Mucosa of descending colon (tissue), 3 donors: ENCODE results near the gene SOBP. TPM values are rescaled to one million over a fixed set of nuclear protein-coding genes. Genes with fewer than 3 reads are reported as not detected.

Source experiments
- ATAC-seq: fragments of 200-7000 bp; cut with Tn5 transposase; one replicate; pipeline ENCODE4 v1.9.1; 2020; ENCODE audit warnings: mild to moderate bottlenecking, moderate library complexity
- DNase-seq, 3 donors: peaks; one replicate each; pipeline ENCODE4 v3.0.0-alpha.2; 2020
- H3K36me3 ChIP-seq: fragments of 200-600 bp; one replicate; pipeline ENCODE4 v1.8.0; 2021; ENCODE audit warnings: low read depth, mild to moderate bottlenecking
- H3K4me1 ChIP-seq: fragments of 200-600 bp; one replicate; pipeline ENCODE4 v1.8.0; 2021; ENCODE audit warnings: low read depth, mild to moderate bottlenecking
- H3K4me3 ChIP-seq: fragments of 200-600 bp; one replicate; pipeline ENCODE4 v1.8.0; 2021; ENCODE audit warnings: mild to moderate bottlenecking
- H3K9me3 ChIP-seq: fragments of 200-600 bp; one replicate; pipeline ENCODE4 v1.8.0; 2021; ENCODE audit warnings: mild to moderate bottlenecking
- CTCF ChIP-seq: fragments of 200-600 bp; IDR thresholded peaks from one replicate; pipeline ENCODE4 v1.8.0; 2022; ENCODE audit warnings: antibody characterized with exemption, mild to moderate bottlenecking
- intact Hi-C, 2 donors: fragments of 100-400 bp; cut with DNase I in 1 of 2; cut with micrococcal nuclease in 1 of 2; formaldehyde crosslinking; loops; one replicate each; pipeline versions ENCODE4 v1.11.0 to v1.11.1; 2022; cut with DNase I, micrococcal nuclease
- total RNA-seq, 3 donors: library from RNA; stranded (reverse); fragmentation: NEBNext Ultra II Directional in 2 of 3; extraction: Animal tissue kit (Norgen Biotek cat#: 25700) in 2 of 3; gene quantifications; one replicate each; pipeline versions ENCODE4 v1.2.1 to v1.2.4, GENCODE V29; 2021 to 2023
- donor health status: DM: no; HTN: no; CAD: no; lungs with moderate emphysema.
- donor health status: DM: no; HTN: no; CAD: no.
- donor health status: DM: no; HTN: yes; CAD: no.

Gene SOBP
- total RNA-seq, 3 donors from 2014 or later: 1.2 to 31.5 (median 2.5) TPM

- Histone ChIP-seq H3K36me3 (no peaks in the 10 kb centered on the region), H3K4me1 (no peaks in the 10 kb centered on the region), H3K9me3 (no peaks in the 10 kb centered on the region), H3K4me3 (no peak overlapping the region)
- no peak for TF ChIP-seq CTCF
- intact Hi-C loops: no loop called here
- DNase-seq (no peak), ATAC-seq (no peak)
Measured at GRCh38 chr6:107600121-107600520, 110.2 kb downstream of the SOBP start.

DNA sequence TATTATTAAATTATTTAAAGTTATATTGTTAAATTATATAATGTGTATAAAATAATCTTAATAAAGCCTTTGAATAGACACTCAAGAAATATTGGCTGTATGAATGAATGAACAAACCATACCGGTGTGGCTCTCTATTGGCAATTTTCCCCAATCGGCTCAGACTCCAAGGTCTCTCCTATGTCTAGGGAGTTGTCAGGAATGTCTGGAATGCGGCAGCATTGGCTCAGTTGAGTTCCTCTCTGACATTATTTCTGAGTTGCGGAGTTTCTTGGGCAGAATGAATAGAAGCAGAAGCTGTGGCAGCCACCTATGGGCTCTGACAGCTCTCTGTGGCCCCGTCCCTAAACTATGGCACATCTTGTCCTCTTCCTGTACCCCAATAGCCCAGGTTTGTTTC lies 111.0 kb downstream of the SOBP start:
- intact Hi-C loops: no loop called here
- Histone ChIP-seq H3K4me1 (no peaks in the 10 kb centered on the region), H3K36me3 (no peaks in the 10 kb centered on the region), H3K9me3 (no peaks in the 10 kb centered on the region), H3K4me3 (no peak overlapping the region)
- TF ChIP-seq CTCF: no peak
- DNase-seq (peak in 1 of 3 donors; percentile 21), ATAC-seq (peak; percentile 50)

GRCh38 chr6:107601406-107601805 lies 111.5 kb downstream of the SOBP start:
- Histone ChIP-seq H3K36me3 (no peaks in the 10 kb centered on the region), H3K4me1 (no peaks in the 10 kb centered on the region), H3K9me3 (no peaks in the 10 kb centered on the region), H3K4me3 (no peak overlapping the region)
- DNase-seq: no peak
- intact Hi-C loops: no loop called here
- TF ChIP-seq CTCF: no peak
- ATAC-seq: no peak

DNA sequence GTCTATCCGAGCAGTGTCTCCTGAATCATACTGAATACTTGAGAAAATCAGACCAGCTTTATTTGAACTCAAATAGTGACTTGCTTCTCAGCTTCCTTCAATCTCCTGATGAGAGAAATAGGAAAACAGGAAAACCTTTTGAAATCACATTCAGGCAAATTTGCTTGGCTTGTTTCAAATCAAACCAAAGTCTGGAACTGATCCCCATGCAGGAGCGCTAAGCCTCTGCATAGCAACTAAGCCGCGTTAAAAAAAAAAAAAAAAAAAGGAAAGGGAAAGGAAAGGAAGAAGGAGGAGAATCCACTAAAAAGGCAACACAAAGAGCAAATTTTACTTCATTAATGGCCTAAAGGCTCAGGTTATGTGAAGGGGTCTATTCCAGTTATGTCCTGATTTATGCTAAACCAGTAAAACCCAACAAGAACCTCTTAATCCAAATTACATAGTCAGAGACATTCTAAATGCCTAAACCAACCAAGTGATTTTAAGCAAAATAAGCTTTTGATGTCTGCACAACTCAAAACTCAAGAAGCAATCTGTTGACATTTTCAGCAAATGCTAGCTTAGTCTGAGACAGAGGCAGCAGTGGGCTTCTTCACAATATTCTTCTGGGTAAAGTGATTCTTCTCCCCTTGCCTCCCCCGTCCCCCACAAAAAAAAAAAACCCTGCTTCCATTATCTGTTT lies 112.5 kb downstream of the SOBP start:
- intact Hi-C loops: no loop called here
- Histone ChIP-seq H3K4me3 (no peak overlapping the region), H3K4me1 (no peaks in the 10 kb centered on the region), H3K9me3 (no peaks in the 10 kb centered on the region), H3K36me3 (no peaks in the 10 kb centered on the region)
- ATAC-seq: no peak
- DNase-seq: no peak
- TF ChIP-seq CTCF: no peak

- Histone ChIP-seq H3K36me3 (no peaks in the 10 kb centered on the region), H3K4me3 (no peak overlapping the region), H3K9me3 (no peaks in the 10 kb centered on the region), H3K4me1 (no peaks in the 10 kb centered on the region)
- no peak for TF ChIP-seq CTCF
- DNase-seq: no peak
- intact Hi-C loops: no loop called here
- ATAC-seq: no peak
Measured at GRCh38 chr6:107603006-107603370, 113.1 kb downstream of the SOBP start.

DNA sequence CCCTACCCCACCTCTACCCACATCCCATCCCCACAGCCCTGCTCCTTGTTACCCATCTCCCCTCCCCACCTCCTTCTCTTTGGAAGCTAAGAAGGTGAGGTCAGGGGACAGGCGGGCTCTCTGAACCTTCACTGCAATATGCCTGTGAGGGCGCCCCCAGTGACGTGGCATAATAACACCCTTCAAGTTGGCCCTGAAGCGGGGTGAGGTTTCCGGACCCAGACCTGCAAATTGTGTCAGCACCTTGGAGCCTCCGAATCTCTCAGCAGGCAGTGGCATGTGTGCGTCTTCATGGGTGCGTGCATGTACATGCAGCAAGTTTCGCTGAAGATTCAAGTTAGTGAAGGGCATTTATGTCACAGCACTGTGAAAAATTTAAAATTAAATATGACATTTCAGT lies 114.6 kb downstream of the SOBP start:
- DNase-seq (no peak), ATAC-seq (no peak)
- H3K4me1 ChIP-seq: no peaks in the 10 kb centered on the region
- TF ChIP-seq CTCF: no peak
- no peaks in the 10 kb centered on the region for H3K9me3 ChIP-seq
- no peak overlapping the region for H3K4me3 ChIP-seq
- intact Hi-C loops: no loop called here
- no peaks in the 10 kb centered on the region for H3K36me3 ChIP-seq
